ENCODE results near the gene SH3PXD2A. TPM values are rescaled to one million over a fixed set of nuclear protein-coding genes. Genes with fewer than 3 reads are reported as not detected.

The SH3PXD2A gene
- total RNA-seq, 1 donor from 2014 or later, result 2.3 TPM

GRCh38 chr10:103786020-103786419, 69.4 kb downstream of the SH3PXD2A start:
- no peak for TF ChIP-seq EZH2 (IDR thresholded peaks at IDR 0.05)
- TF ChIP-seq EZH2phosphoT487 (IDR thresholded peaks at IDR 0.05), result no peak
- no peak for TF ChIP-seq CTCF (IDR thresholded peaks at IDR 0.05)

GRCh38 chr10:103784723-103785418, 70.5 kb downstream of the SH3PXD2A start:
- Histone ChIP-seq H3K27ac (no peak overlapping the region), H4K20me1 (ENCODE audit: low read depth) (no peaks in the 10 kb centered on the region), H3K9ac (no peak overlapping the region), H3K4me2 (no peak overlapping the region), H3K4me1 (peaks cover 17% of the 10 kb centered on the region), H3F3A (ENCODE audit: low read depth) (no peaks in the 10 kb centered on the region), H3K4me3 (no peak overlapping the region), H2AFZ (replicated peaks) (no peak overlapping the region), H3K79me2 (ENCODE audit: low read depth) (no peaks in the 10 kb centered on the region), H3K9me3 (ENCODE audit: low read depth) (no peaks in the 10 kb centered on the region), H3K36me3 (no peaks in the 10 kb centered on the region), H3K27me3 (no peaks in the 10 kb centered on the region)
- Mint-ChIP-seq H3K36me3 (peaks cover 7% of the 10 kb centered on the region), H3K9me3 (no peaks in the 10 kb centered on the region), H3K4me1 (peaks cover 13% of the 10 kb centered on the region), H3K27me3 (ENCODE audit: insufficient read depth, low read depth) (peaks cover 4% of the 10 kb centered on the region), H3K27ac (no peak overlapping the region), H3K4me3 (no peak overlapping the region)
- DNase-seq (ENCODE audit: low spot score), result no peak
- TF ChIP-seq EZH2 (IDR thresholded peaks at IDR 0.05) (no peak), EZH2phosphoT487 (IDR thresholded peaks at IDR 0.05) (no peak), CTCF (IDR thresholded peaks at IDR 0.05) (no peak)

More at GRCh38 chr10:103786020-103786419, 69.4 kb downstream of the SH3PXD2A start:
- Mint-ChIP-seq H3K27ac (no peak overlapping the region), H3K36me3 (peaks cover 5% of the 10 kb centered on the region), H3K27me3 (ENCODE audit: insufficient read depth, low read depth) (peaks cover 6% of the 10 kb centered on the region), H3K4me3 (no peak overlapping the region), H3K9me3 (no peaks in the 10 kb centered on the region), H3K4me1 (peaks cover 9% of the 10 kb centered on the region)
- Histone ChIP-seq H3K4me1 (peaks cover 17% of the 10 kb centered on the region), H3F3A (ENCODE audit: low read depth) (no peaks in the 10 kb centered on the region), H3K36me3 (no peaks in the 10 kb centered on the region), H3K27ac (no peak overlapping the region), H3K9me3 (ENCODE audit: low read depth) (no peaks in the 10 kb centered on the region), H3K9ac (no peak overlapping the region), H4K20me1 (ENCODE audit: low read depth) (no peaks in the 10 kb centered on the region), H3K4me3 (no peak overlapping the region), H3K4me2 (no peak overlapping the region), H3K79me2 (ENCODE audit: low read depth) (no peaks in the 10 kb centered on the region), H2AFZ (replicated peaks) (no peak overlapping the region), H3K27me3 (no peaks in the 10 kb centered on the region)
- no peak for DNase-seq (ENCODE audit: low spot score)

GRCh38 chr10:103784089-103784488, 71.3 kb downstream of the SH3PXD2A start:
- no peak overlapping the region for H3K27ac ChIP-seq
- no peaks in the 10 kb centered on the region for H3K27me3 ChIP-seq
- Mint-ChIP-seq H3K4me1 (peaks cover 13% of the 10 kb centered on the region), H3K36me3 (peaks cover 7% of the 10 kb centered on the region), H3K9me3 (no peaks in the 10 kb centered on the region), H3K4me3 (no peak overlapping the region), H3K27ac (no peak overlapping the region), H3K27me3 (ENCODE audit: insufficient read depth, low read depth) (peaks cover 4% of the 10 kb centered on the region)
- TF ChIP-seq EZH2phosphoT487 (IDR thresholded peaks at IDR 0.05) (no peak), CTCF (IDR thresholded peaks at IDR 0.05) (no peak), EZH2 (IDR thresholded peaks at IDR 0.05) (no peak)
- H4K20me1 ChIP-seq (ENCODE audit: low read depth), result no peaks in the 10 kb centered on the region
- H3K4me1 ChIP-seq, result peaks cover 17% of the 10 kb centered on the region
- no peak overlapping the region for H2AFZ ChIP-seq (replicated peaks)
- H3K79me2 ChIP-seq (ENCODE audit: low read depth), result no peaks in the 10 kb centered on the region
- no peak overlapping the region for H3K4me2 ChIP-seq
- no peak for DNase-seq (ENCODE audit: low spot score)
- H3K36me3 ChIP-seq, result no peaks in the 10 kb centered on the region
- no peaks in the 10 kb centered on the region for H3K9me3 ChIP-seq (ENCODE audit: low read depth)
- no peak overlapping the region for H3K9ac ChIP-seq
- no peaks in the 10 kb centered on the region for H3F3A ChIP-seq (ENCODE audit: low read depth)
- no peak overlapping the region for H3K4me3 ChIP-seq

Measured in neural progenitor cell (in vitro differentiated cells).